CD4-positive, alpha-beta memory T cell (primary cell): ENCODE results near the gene MVK. TPM values are rescaled to one million over a fixed set of nuclear protein-coding genes. Genes with fewer than 3 reads are reported as not detected.
A peak's percentile ranks its signal among the peaks of the same experiment; 100 is the strongest.

ENCODE experiments used
- CTCF ChIA-PET: fragments of 350-600 bp; sonication (Branson Sonifier 250); formaldehyde crosslinking; loops from one replicate; lab custom pipeline; 2021; ENCODE audit warnings: inconsistent platforms; ENCODE audit not compliant: partially characterized antibody; lab: Charles Lee
- POLR2A ChIA-PET: fragments of 350-600 bp; sonication (Branson Sonifier 250); formaldehyde crosslinking; loops from one replicate; lab custom pipeline; 2021; ENCODE audit not compliant: partially characterized antibody; lab: Charles Lee
- DNase-seq, 5 donors: peaks; one replicate each; pipeline versions ENCODE4 v3.0.0 to v3.0.0-alpha.2; 2020 to 2022; ENCODE audit warnings: mixed read lengths in 1 of 5
- H3K27ac ChIP-seq: one replicate; pipeline ENCODE4 v1.7.0; 2013; ENCODE audit warnings: low read depth, low read length
- H3K27me3 ChIP-seq: 2 replicates; pipeline ENCODE4 v1.7.0; 2013; ENCODE audit warnings: mild to moderate bottlenecking, low read length, moderate library complexity; ENCODE audit not compliant: insufficient read depth
- H3K36me3 ChIP-seq: 2 replicates; pipeline ENCODE4 v1.7.0; 2013; ENCODE audit warnings: mild to moderate bottlenecking, low read length, moderate library complexity; ENCODE audit not compliant: insufficient read depth
- H3K4me1 ChIP-seq: 2 replicates; pipeline ENCODE4 v1.7.0; 2013; ENCODE audit warnings: mild to moderate bottlenecking, low read length, moderate library complexity; ENCODE audit not compliant: insufficient read depth
- H3K4me3 ChIP-seq, 2 donors: one replicate each; pipeline ENCODE4 v1.7.0; 2013; ENCODE audit warnings: low read length in 2 of 2, mild to moderate bottlenecking in 1 of 2
- H3K9me3 ChIP-seq, 2 donors: one replicate each; pipeline ENCODE4 v1.7.0; 2013; ENCODE audit warnings: low read length in 2 of 2, control low read depth in 1 of 2; ENCODE audit not compliant: control insufficient read depth in 1 of 2
- H3K27ac Mint-ChIP-seq, 7 donors: one replicate each; pipeline ENCODE4 v1.8.0; 2020 to 2021; ENCODE audit warnings: mixed read lengths in 7 of 7, mild to moderate bottlenecking in 6 of 7, inconsistent platforms in 3 of 7, moderate library complexity in 3 of 7
- H3K27me3 Mint-ChIP-seq, 2 donors: one replicate each; pipeline ENCODE4 v1.8.0; 2020 to 2021; ENCODE audit warnings: mixed read lengths in 2 of 2
- H3K36me3 Mint-ChIP-seq, 2 donors: one replicate each; pipeline ENCODE4 v1.8.0; 2020 to 2021; ENCODE audit warnings: mixed read lengths in 2 of 2, inconsistent platforms in 1 of 2, mild to moderate bottlenecking in 1 of 2
- H3K4me1 Mint-ChIP-seq, 4 donors: one replicate each; pipeline ENCODE4 v1.8.0; 2020 to 2021; ENCODE audit warnings: mixed read lengths in 4 of 4, mild to moderate bottlenecking in 1 of 4
- H3K4me3 Mint-ChIP-seq, 8 donors: one replicate each; pipeline ENCODE4 v1.8.0; 2020 to 2021; ENCODE audit warnings: mixed read lengths in 8 of 8, mild to moderate bottlenecking in 7 of 8, moderate library complexity in 6 of 8, inconsistent platforms in 3 of 8
- H3K9me3 Mint-ChIP-seq, 8 donors: one replicate each; pipeline ENCODE4 v1.8.0; 2020 to 2021; ENCODE audit warnings: mixed read lengths in 8 of 8, mild to moderate bottlenecking in 5 of 8, inconsistent platforms in 3 of 8, moderate library complexity in 1 of 8
- intact Hi-C: fragments of 100-400 bp; cut with micrococcal nuclease; formaldehyde crosslinking; loops from one replicate; pipeline ENCODE4 v1.15.1; 2023
- polyA plus RNA-seq, 2 donors: library from polyadenylated mRNA; unstranded; fragments of 300-500 nt; fragmentation: Illumina TruSeq; gene quantifications; one replicate each; pipeline ENCODE4 v1.2.3, GENCODE V29; 2021
- total RNA-seq, 2 experiments: library from RNA; stranded (reverse); gene quantifications; one replicate each; pipeline ENCODE4 v1.2.3, GENCODE V29; 2021

Gene MVK
- total and polyA plus RNA-seq, 4 experiments from 2014 or later: 1.9 to 11.0 (median 7.1) TPM

DNA sequence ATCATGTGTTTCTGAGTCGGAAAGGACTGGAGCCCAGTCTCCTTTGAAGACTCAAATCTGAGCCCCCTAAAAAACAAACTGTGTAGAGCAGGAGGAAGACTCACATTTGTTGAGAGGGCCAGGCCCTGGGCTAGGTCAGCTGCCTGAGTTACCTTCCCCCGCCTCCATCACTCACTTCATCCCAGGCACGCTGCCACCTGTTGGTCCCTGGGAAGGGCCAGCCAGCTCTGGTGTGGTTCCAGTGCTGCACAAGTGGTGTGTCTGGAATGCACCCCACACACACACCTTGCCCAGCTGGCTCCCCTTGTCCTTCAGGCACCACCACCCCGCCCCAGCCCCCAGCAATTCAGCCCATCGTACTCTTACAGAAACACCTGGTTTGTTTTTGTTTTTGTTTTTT lies 9.0 kb downstream of the MVK start:
- H3K9me3 ChIP-seq: no peaks in the 10 kb centered on the region
- ChIA-PET POLR2A (no interaction called here), CTCF (interaction anchor here (1.6 to 5.3 kb wide), 2 partner anchors 14 to 15 kb away, joined by 4 to 45 read pairs; no protein-coding TSS in a partner anchor)
- peaks cover 48% of the 10 kb centered on the region for H3K36me3 ChIP-seq
- no peak for DNase-seq
- H3K36me3 Mint-ChIP-seq: peaks cover 32 to 54% of the 10 kb centered on the region in 2 donors
- no peak overlapping the region for H3K4me3 Mint-ChIP-seq
- no peaks in the 10 kb centered on the region for H3K9me3 Mint-ChIP-seq
- H3K4me1 Mint-ChIP-seq: no peaks in the 10 kb centered on the region
- no peak overlapping the region for H3K27ac Mint-ChIP-seq
- no peak overlapping the region for H3K27ac ChIP-seq
- H3K4me3 ChIP-seq: no peak overlapping the region
- no peaks in the 10 kb centered on the region for H3K27me3 ChIP-seq
- intact Hi-C loops: no loop called here
- H3K4me1 ChIP-seq: no peaks in the 10 kb centered on the region
- no peaks in the 10 kb centered on the region for H3K27me3 Mint-ChIP-seq

DNA sequence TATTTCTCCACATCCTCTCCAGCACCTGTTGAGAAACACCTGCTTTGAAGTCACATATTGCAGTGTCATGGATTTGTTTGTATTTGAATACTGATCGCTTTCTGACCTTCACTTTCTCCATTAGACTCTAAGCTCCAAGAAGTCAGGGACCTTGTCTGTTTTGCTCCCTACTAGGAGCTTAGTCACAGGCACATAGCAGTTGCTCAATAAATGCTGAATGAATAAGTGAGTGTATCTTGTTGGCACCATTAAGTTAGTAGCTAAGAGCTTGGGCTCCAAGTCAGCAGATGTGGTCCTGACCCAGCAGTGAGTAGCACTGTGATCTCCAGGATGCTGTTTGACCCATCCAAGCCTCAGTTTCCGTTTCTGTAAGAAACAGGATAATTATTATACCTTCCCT lies 10.1 kb downstream of the MVK start:
- no peaks in the 10 kb centered on the region for H3K27me3 ChIP-seq
- Mint-ChIP-seq H3K4me3 (no peak overlapping the region), H3K36me3 (peaks cover 43 to 54% of the 10 kb centered on the region in 2 donors), H3K27ac (no peak overlapping the region), H3K9me3 (no peaks in the 10 kb centered on the region), H3K27me3 (no peaks in the 10 kb centered on the region), H3K4me1 (no peaks in the 10 kb centered on the region)
- H3K36me3 ChIP-seq: peaks cover 37% of the 10 kb centered on the region
- no peak for DNase-seq
- intact Hi-C loops: no loop called here
- no peak overlapping the region for H3K27ac ChIP-seq
- H3K4me3 ChIP-seq: no peak overlapping the region
- CTCF ChIA-PET: interaction anchor here (5.3 kb wide), 1 partner anchor 13 kb away, joined by 45 read pairs; no protein-coding TSS in a partner anchor
- no peaks in the 10 kb centered on the region for H3K9me3 ChIP-seq
- POLR2A ChIA-PET: no interaction called here
- H3K4me1 ChIP-seq: no peaks in the 10 kb centered on the region

DNA sequence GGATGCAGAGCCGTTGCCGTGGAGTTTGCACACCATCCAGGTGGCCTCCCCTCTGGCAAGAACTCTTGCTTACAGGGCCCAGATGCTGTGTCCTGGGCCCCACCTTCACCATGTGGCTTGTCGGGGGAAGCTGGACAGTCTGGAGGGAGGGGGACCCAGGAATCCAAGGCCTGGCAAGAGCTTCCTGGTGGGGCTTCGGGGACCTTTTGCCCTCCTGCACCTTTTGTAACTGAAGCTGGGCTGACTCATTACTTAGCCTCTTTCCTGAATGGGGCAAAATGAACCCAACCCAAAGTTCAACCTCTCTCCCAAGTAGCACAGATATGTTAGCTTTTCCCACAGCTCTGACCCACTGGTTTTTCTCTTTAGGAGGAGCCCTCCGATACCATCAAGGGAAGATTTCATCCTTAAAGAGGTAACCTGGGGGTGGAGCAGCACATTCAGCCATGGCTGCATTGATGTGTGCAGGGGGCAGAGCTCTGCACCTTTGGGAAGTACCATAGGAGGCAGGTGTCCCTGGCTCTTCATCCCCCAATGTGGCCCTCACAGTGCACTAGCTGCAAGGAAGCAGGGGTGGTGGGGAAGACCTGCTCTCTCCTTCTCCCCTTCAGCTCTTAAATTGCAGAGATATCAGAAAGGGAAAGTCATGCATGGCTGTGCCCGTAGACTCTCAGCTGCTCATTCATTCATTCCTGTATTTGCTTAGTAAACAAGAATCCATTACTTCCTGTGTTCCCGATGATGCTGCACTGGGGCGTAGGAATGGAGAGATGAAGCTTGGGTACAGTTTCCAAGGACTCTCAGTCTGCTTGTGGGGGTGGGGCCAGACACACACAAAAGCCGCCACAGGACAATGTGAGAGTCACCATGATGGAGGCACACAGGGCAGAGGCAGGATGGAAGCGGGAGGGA lies 13.0 kb downstream of the MVK start:
- H3K9me3 Mint-ChIP-seq: no peaks in the 10 kb centered on the region
- ChIA-PET CTCF (interaction anchor here (0.7 to 5.3 kb wide), 2 partner anchors 10 to 14 kb away, joined by 3 to 45 read pairs; no protein-coding TSS in a partner anchor), POLR2A (no interaction called here)
- H3K4me3 ChIP-seq: no peak overlapping the region
- intact Hi-C loops: no loop called here
- peaks cover 35% of the 10 kb centered on the region in 2 donors for H3K36me3 Mint-ChIP-seq
- no peaks in the 10 kb centered on the region for H3K9me3 ChIP-seq
- DNase-seq: no peak
- H3K4me1 ChIP-seq: no peaks in the 10 kb centered on the region
- H3K27me3 Mint-ChIP-seq: no peaks in the 10 kb centered on the region
- no peak overlapping the region for H3K27ac Mint-ChIP-seq
- H3K27me3 ChIP-seq: no peaks in the 10 kb centered on the region
- H3K4me3 Mint-ChIP-seq: no peak overlapping the region
- H3K36me3 ChIP-seq: peaks cover 14% of the 10 kb centered on the region
- no peak overlapping the region for H3K27ac ChIP-seq
- H3K4me1 Mint-ChIP-seq: no peaks in the 10 kb centered on the region

DNA sequence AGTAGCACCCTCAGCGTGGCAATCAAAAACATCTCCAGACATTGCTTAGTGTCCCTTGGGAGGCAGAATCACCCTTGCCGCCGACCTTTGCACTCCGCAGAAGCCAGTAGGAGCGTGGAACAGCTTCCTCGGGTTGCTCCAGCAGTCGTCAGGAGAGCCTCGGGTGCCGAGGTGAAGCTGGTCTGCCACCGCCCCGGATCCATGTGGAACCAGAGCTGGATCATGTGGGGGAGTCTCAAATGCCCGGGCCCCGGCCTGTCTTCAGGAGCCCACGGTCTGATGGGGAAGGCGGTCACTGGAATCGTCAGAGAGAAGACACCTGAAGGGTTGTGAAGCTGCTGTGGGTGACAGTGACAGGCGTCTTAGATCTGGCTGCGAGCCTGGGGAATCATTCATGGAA lies 14.3 kb downstream of the MVK start:
- Histone ChIP-seq H3K27me3 (no peaks in the 10 kb centered on the region), H3K27ac (no peak overlapping the region), H3K4me3 (no peak overlapping the region), H3K36me3 (peaks cover 10% of the 10 kb centered on the region), H3K9me3 (no peaks in the 10 kb centered on the region), H3K4me1 (no peaks in the 10 kb centered on the region)
- Mint-ChIP-seq H3K36me3 (peaks cover 29 to 36% of the 10 kb centered on the region in 2 donors), H3K27me3 (no peaks in the 10 kb centered on the region), H3K9me3 (no peaks in the 10 kb centered on the region), H3K4me3 (no peak overlapping the region), H3K4me1 (no peaks in the 10 kb centered on the region), H3K27ac (no peak overlapping the region)
- ChIA-PET CTCF (interaction anchor here (5.3 kb wide), 1 partner anchor 9 kb away, joined by 45 read pairs; no protein-coding TSS in a partner anchor), POLR2A (no interaction called here)
- DNase-seq: no peak
- intact Hi-C loops: no loop called here

DNA sequence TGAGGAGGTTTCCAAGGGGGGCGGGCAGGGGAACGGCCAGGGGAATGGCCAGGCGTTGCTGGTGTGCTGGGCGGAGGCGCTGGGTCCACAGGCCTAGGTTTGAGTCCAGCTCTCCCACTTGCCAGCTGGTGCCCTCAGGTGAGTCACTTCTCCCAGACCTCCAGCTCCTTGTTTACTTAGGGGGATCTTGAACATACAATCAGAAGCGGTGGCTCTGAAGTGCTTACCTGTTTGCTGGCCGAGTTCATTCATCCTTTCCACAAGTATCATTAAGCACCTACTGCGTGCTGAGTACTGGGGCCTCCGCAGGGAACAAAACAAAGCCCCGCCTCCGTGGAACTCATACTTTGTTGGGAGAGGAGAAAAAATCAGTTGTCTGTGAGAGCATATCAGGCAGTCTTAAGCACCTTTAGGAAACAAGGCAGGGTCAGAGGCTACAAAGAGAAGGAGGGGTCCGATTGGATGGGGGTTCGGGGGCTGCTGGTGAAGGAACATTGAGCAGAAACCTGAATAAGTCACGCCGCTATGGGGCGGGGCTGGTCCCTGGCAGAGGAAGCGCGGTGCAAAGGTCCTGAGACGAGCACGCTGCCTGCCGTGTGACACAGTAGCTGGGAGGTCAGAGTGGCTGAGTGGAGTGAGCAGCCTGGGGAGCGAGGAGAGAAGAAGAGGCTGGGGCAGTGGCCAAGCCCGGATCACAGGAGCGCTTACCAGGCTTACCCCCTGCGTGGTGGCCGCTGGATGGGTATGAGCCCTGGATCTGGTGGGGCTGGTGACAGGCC lies 15.1 kb downstream of the MVK start:
- intact Hi-C loops: no loop called here
- H3K9me3 Mint-ChIP-seq: no peaks in the 10 kb centered on the region
- H3K4me1 ChIP-seq: no peaks in the 10 kb centered on the region
- H3K4me3 Mint-ChIP-seq: no peak overlapping the region
- no peaks in the 10 kb centered on the region for H3K27me3 Mint-ChIP-seq
- no peaks in the 10 kb centered on the region for H3K9me3 ChIP-seq
- no peak for DNase-seq
- H3K27me3 ChIP-seq: no peaks in the 10 kb centered on the region
- no peak overlapping the region for H3K27ac ChIP-seq
- H3K36me3 ChIP-seq: peaks cover 10% of the 10 kb centered on the region
- peak overlapping the region in 1 of 7 donors; percentile 64 for H3K27ac Mint-ChIP-seq
- peaks cover 28 to 39% of the 10 kb centered on the region in 2 donors for H3K36me3 Mint-ChIP-seq
- CTCF ChIA-PET: interaction anchor here (0.9 to 1.1 kb wide), 2 partner anchors 9 to 14 kb away, joined by 3 to 6 read pairs; no protein-coding TSS in a partner anchor
- POLR2A ChIA-PET: no interaction called here
- H3K4me1 Mint-ChIP-seq: peaks cover 0 to 4% (median under 1%) of the 10 kb centered on the region in 4 donors
- no peak overlapping the region for H3K4me3 ChIP-seq

DNA sequence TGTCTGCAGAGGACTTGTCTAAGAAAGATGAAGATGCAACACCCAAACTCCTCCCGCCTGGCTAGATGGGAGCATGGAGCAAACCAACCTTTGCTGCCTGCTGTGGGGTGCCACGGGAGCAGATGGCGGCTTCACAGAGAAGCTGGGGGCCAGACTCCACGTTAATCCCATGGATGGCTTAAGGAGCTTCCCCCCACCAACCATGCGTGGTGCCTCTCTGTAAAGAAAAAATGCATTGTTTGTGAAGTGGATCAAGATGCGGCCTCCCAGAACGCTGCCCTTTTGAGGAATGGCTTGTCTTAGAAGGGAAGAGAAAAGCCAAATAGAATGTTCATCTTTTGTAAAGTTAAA lies 15.6 kb downstream of the MVK start:
- intact Hi-C loops: no loop called here
- Histone ChIP-seq H3K9me3 (no peaks in the 10 kb centered on the region), H3K4me1 (peaks cover under 1% of the 10 kb centered on the region), H3K4me3 (no peak overlapping the region), H3K36me3 (peaks cover 10% of the 10 kb centered on the region), H3K27me3 (no peaks in the 10 kb centered on the region), H3K27ac (no peak overlapping the region)
- POLR2A ChIA-PET: no interaction called here
- Mint-ChIP-seq H3K4me3 (no peak overlapping the region), H3K27ac (no peak overlapping the region), H3K9me3 (no peaks in the 10 kb centered on the region), H3K27me3 (no peaks in the 10 kb centered on the region), H3K36me3 (peaks cover 25 to 39% of the 10 kb centered on the region in 2 donors), H3K4me1 (peaks cover 0 to 10% (median 3%) of the 10 kb centered on the region in 4 donors)
- DNase-seq: no peak
- CTCF ChIA-PET: interaction anchor here (0.9 to 1.1 kb wide), 2 partner anchors 9 to 15 kb away, joined by 3 to 6 read pairs; no protein-coding TSS in a partner anchor
